Activated CD4-positive, alpha-beta T cell treated with anti-CD3 and anti-CD28 coated beads for 36 hours (primary cell): ENCODE results near the gene SRD5A3. TPM values are rescaled to one million over a fixed set of nuclear protein-coding genes. Genes with fewer than 3 reads are reported as not detected.

ENCODE experiments used
- ATAC-seq: fragments of 200-7000 bp; cut with Tn5 transposase; one replicate; pipeline ENCODE4 v1.10.0; 2021; ENCODE audit warnings: mild to moderate bottlenecking, moderate library complexity
- CTCF ChIA-PET: fragments of 350-600 bp; sonication (Branson Sonifier 250); formaldehyde crosslinking; loops from one replicate; lab custom pipeline; 2021; ENCODE audit warnings: antibody characterized with exemption; lab: Charles Lee
- POLR2A ChIA-PET: fragments of 350-600 bp; sonication (Branson Sonifier 250); formaldehyde crosslinking; loops from one replicate; lab custom pipeline; 2021; ENCODE audit warnings: antibody characterized with exemption, inconsistent platforms; lab: Charles Lee
- DNase-seq: peaks from one replicate; pipeline ENCODE4 v3.0.0-alpha.2; 2020
- H3K27ac Mint-ChIP-seq: one replicate; pipeline ENCODE4 v1.8.0; 2021; ENCODE audit warnings: mixed read lengths
- H3K27me3 Mint-ChIP-seq: one replicate; pipeline ENCODE4 v1.8.0; 2021; ENCODE audit warnings: mixed read lengths
- H3K36me3 Mint-ChIP-seq: one replicate; pipeline ENCODE4 v1.8.0; 2021; ENCODE audit warnings: low read depth, mixed read lengths
- H3K4me1 Mint-ChIP-seq: one replicate; pipeline ENCODE4 v1.8.0; 2021; ENCODE audit warnings: mixed read lengths
- H3K4me3 Mint-ChIP-seq: one replicate; pipeline ENCODE4 v1.8.0; 2021; ENCODE audit warnings: mild to moderate bottlenecking, moderate library complexity, mixed read lengths
- H3K9me3 Mint-ChIP-seq: one replicate; pipeline ENCODE4 v1.8.0; 2021; ENCODE audit warnings: low read depth, mixed read lengths
- intact Hi-C, 2 experiments: fragments of 100-400 bp; cut with DNase I in 1 of 2; cut with micrococcal nuclease in 1 of 2; formaldehyde crosslinking; loops; one replicate each; pipeline versions ENCODE4 v1.14.2 to v1.15.1; 2022 to 2024; cut with DNase I, micrococcal nuclease
- total RNA-seq, 2 experiments: library from RNA; stranded (reverse); gene quantifications; one replicate each; pipeline ENCODE4 v1.2.3, GENCODE V29; 2021

Gene SRD5A3
- total RNA-seq, 2 experiments from 2014 or later: 20.5 to 24.6 TPM

GRCh38 chr4:55395529-55396307 is 49.7 kb downstream of the SRD5A3 start, which contains the start of gene TMEM165:
TSS of gene TMEM165 (plus strand) at chr4:55395957. CDS start at chr4:55396190, 233 bp downstream.
- Mint-ChIP-seq H3K36me3 (peaks cover 28% of the 10 kb centered on the region), H3K27me3 (no peaks in the 10 kb centered on the region), H3K4me1 (peaks cover 30% of the 10 kb centered on the region), H3K9me3 (no peaks in the 10 kb centered on the region), H3K27ac (peak within 1 kb of the TSS; percentile 89), H3K4me3 (peak within 1 kb of the TSS; percentile 89)
- intact Hi-C loops: loop anchor here (1.0 to 5.0 kb wide), 9 partner anchors 37 to 1582 kb away; partner anchors contain the start of genes CLOCK (in 2 of the 2), EXOC1 (in 2 of the 2), SRD5A3 (in 2 of the 2) and AASDH (in 1 of the 2)
- ATAC-seq (peak; percentile 97), DNase-seq (peak; percentile 96)
- ChIA-PET POLR2A (interaction anchor here (0.6 kb wide), 1 partner anchor 23 kb away, joined by 6 read pairs; no protein-coding TSS in a partner anchor), CTCF (interaction anchor here (0.6 to 2.1 kb wide), 12 partner anchors 12 to 1379 kb away, joined by 3 to 11 read pairs (median 4); partner anchors contain the start of gene SRD5A3)

- peak overlapping the region; percentile 89 for H3K4me3 Mint-ChIP-seq
- POLR2A ChIA-PET: no interaction called here
- intact Hi-C loops: loop anchor here (2.0 to 5.0 kb wide), 4 partner anchors 36 to 990 kb away; partner anchors contain the start of genes AASDH (in 1 of the 2) and CEP135 (in 1 of the 2)
- H3K36me3 Mint-ChIP-seq: peaks cover 33% of the 10 kb centered on the region
- peak; percentile 6 for ATAC-seq
- peaks cover 30% of the 10 kb centered on the region for H3K4me1 Mint-ChIP-seq
- H3K27ac Mint-ChIP-seq: peak overlapping the region; percentile 81
- no peaks in the 10 kb centered on the region for H3K27me3 Mint-ChIP-seq
- peak; percentile 50 for DNase-seq
- CTCF ChIA-PET: interaction anchor here (0.6 to 2.1 kb wide), 7 partner anchors 14 to 458 kb away, joined by 3 to 11 read pairs (median 4); partner anchors contain the start of gene SRD5A3
- no peaks in the 10 kb centered on the region for H3K9me3 Mint-ChIP-seq
Measured at GRCh38 chr4:55396308-55397125, 50.5 kb downstream of the SRD5A3 start.

- no peak for ATAC-seq
- H3K4me1 Mint-ChIP-seq: peaks cover 30% of the 10 kb centered on the region
- H3K36me3 Mint-ChIP-seq: peaks cover 33% of the 10 kb centered on the region
- ChIA-PET POLR2A (no interaction called here), CTCF (interaction anchor here (0.6 to 1.5 kb wide), 3 partner anchors 31 to 51 kb away, joined by 3 to 4 read pairs (median 4); partner anchors contain the start of gene SRD5A3)
- intact Hi-C loops: loop anchor here (2.0 to 5.0 kb wide), 4 partner anchors 35 to 990 kb away; partner anchors contain the start of genes AASDH (in 1 of the 2) and CEP135 (in 1 of the 2)
- H3K9me3 Mint-ChIP-seq: no peaks in the 10 kb centered on the region
- H3K27ac Mint-ChIP-seq: peak overlapping the region; percentile 81
- H3K4me3 Mint-ChIP-seq: peak overlapping the region; percentile 89
- H3K27me3 Mint-ChIP-seq: no peaks in the 10 kb centered on the region
- no peak for DNase-seq
Measured at GRCh38 chr4:55397126-55397436, 51.0 kb downstream of the SRD5A3 start.

GRCh38 chr4:55397520-55398321 is 51.7 kb downstream of the SRD5A3 start:
- H3K4me3 Mint-ChIP-seq: peak overlapping the region; percentile 89
- no peaks in the 10 kb centered on the region for H3K27me3 Mint-ChIP-seq
- no peak for ATAC-seq
- POLR2A ChIA-PET: no interaction called here
- intact Hi-C loops: loop anchor here (2.0 to 5.0 kb wide), 4 partner anchors 35 to 989 kb away; partner anchors contain the start of genes AASDH (in 1 of the 2) and CEP135 (in 1 of the 2)
- H3K4me1 Mint-ChIP-seq: peaks cover 30% of the 10 kb centered on the region
- H3K9me3 Mint-ChIP-seq: no peaks in the 10 kb centered on the region
- no peak for DNase-seq
- CTCF ChIA-PET: interaction anchor here (1.2 to 1.5 kb wide), 3 partner anchors 11 to 52 kb away, joined by 3 to 5 read pairs (median 4); partner anchors contain the start of gene SRD5A3
- peak overlapping the region; percentile 81 for H3K27ac Mint-ChIP-seq
- peaks cover 33% of the 10 kb centered on the region for H3K36me3 Mint-ChIP-seq

GRCh38 chr4:55398461-55398860 is 52.4 kb downstream of the SRD5A3 start:
- ATAC-seq (no peak), DNase-seq (no peak)
- POLR2A ChIA-PET: no interaction called here
- no peaks in the 10 kb centered on the region for H3K9me3 Mint-ChIP-seq
- H3K27ac Mint-ChIP-seq: no peak overlapping the region
- CTCF ChIA-PET: interaction anchor here (0.7 to 1.7 kb wide), 5 partner anchors 11 to 670 kb away, joined by 4 to 7 read pairs (median 5); partner anchors contain the start of gene SRD5A3
- intact Hi-C loops: loop anchor here (5.0 kb wide), 2 partner anchors 34 to 469 kb away; no protein-coding TSS in a partner anchor
- H3K4me3 Mint-ChIP-seq: peak overlapping the region; percentile 89
- H3K27me3 Mint-ChIP-seq: no peaks in the 10 kb centered on the region
- peaks cover 38% of the 10 kb centered on the region for H3K36me3 Mint-ChIP-seq
- H3K4me1 Mint-ChIP-seq: peaks cover 33% of the 10 kb centered on the region

GRCh38 chr4:55398966-55399365 is 52.9 kb downstream of the SRD5A3 start:
- peaks cover 37% of the 10 kb centered on the region for H3K4me1 Mint-ChIP-seq
- H3K27ac Mint-ChIP-seq: no peak overlapping the region
- peaks cover 43% of the 10 kb centered on the region for H3K36me3 Mint-ChIP-seq
- H3K27me3 Mint-ChIP-seq: no peaks in the 10 kb centered on the region
- intact Hi-C loops: loop anchor here (5.0 kb wide), 2 partner anchors 33 to 468 kb away; no protein-coding TSS in a partner anchor
- DNase-seq (no peak), ATAC-seq (no peak)
- peak overlapping the region; percentile 89 for H3K4me3 Mint-ChIP-seq
- H3K9me3 Mint-ChIP-seq: no peaks in the 10 kb centered on the region
- POLR2A ChIA-PET: no interaction called here
- CTCF ChIA-PET: interaction anchor here (0.7 to 1.7 kb wide), 6 partner anchors 10 to 671 kb away, joined by 3 to 7 read pairs (median 4); partner anchors contain the start of gene SRD5A3

- ChIA-PET CTCF (interaction anchor here (1.5 to 1.7 kb wide), 3 partner anchors 17 to 55 kb away, joined by 3 to 7 read pairs (median 4); partner anchors contain the start of gene SRD5A3), POLR2A (no interaction called here)
- DNase-seq: no peak
- Mint-ChIP-seq H3K27ac (no peak overlapping the region), H3K9me3 (no peaks in the 10 kb centered on the region), H3K36me3 (peaks cover 46% of the 10 kb centered on the region), H3K4me1 (peaks cover 38% of the 10 kb centered on the region), H3K4me3 (peak overlapping the region; percentile 89), H3K27me3 (no peaks in the 10 kb centered on the region)
- ATAC-seq: no peak
- intact Hi-C loops: loop anchor here (5.0 kb wide), 2 partner anchors 33 to 468 kb away; no protein-coding TSS in a partner anchor
Measured at GRCh38 chr4:55399581-55399980, 53.5 kb downstream of the SRD5A3 start.

GRCh38 chr4:55405073-55405472 is 59.0 kb downstream of the SRD5A3 start:
- Mint-ChIP-seq H3K27me3 (no peaks in the 10 kb centered on the region), H3K4me1 (peaks cover 34% of the 10 kb centered on the region), H3K9me3 (no peaks in the 10 kb centered on the region), H3K36me3 (peaks cover 50% of the 10 kb centered on the region), H3K27ac (peak overlapping the region; percentile 16), H3K4me3 (no peak overlapping the region)
- intact Hi-C loops: no loop called here
- ATAC-seq: no peak
- DNase-seq: no peak
- POLR2A ChIA-PET: no interaction called here
- CTCF ChIA-PET: interaction anchor here (0.6 kb wide), 1 partner anchor 631 kb away, joined by 4 read pairs; no protein-coding TSS in a partner anchor

GRCh38 chr4:55406545-55406944 is 60.5 kb downstream of the SRD5A3 start:
- peaks cover 42% of the 10 kb centered on the region for H3K36me3 Mint-ChIP-seq
- CTCF ChIA-PET: no interaction called here
- no peak for DNase-seq
- no peak overlapping the region for H3K4me3 Mint-ChIP-seq
- no peaks in the 10 kb centered on the region for H3K27me3 Mint-ChIP-seq
- intact Hi-C loops: no loop called here
- POLR2A ChIA-PET: no interaction called here
- H3K9me3 Mint-ChIP-seq: no peaks in the 10 kb centered on the region
- no peak overlapping the region for H3K27ac Mint-ChIP-seq
- ATAC-seq: no peak
- H3K4me1 Mint-ChIP-seq: peaks cover 35% of the 10 kb centered on the region

GRCh38 chr4:55407119-55407518 is 61.1 kb downstream of the SRD5A3 start:
- ChIA-PET CTCF (no interaction called here), POLR2A (no interaction called here)
- Mint-ChIP-seq H3K27me3 (no peaks in the 10 kb centered on the region), H3K36me3 (peaks cover 42% of the 10 kb centered on the region), H3K27ac (no peak overlapping the region), H3K4me1 (peaks cover 35% of the 10 kb centered on the region), H3K9me3 (no peaks in the 10 kb centered on the region), H3K4me3 (no peak overlapping the region)
- no peak for ATAC-seq
- DNase-seq: no peak
- intact Hi-C loops: no loop called here
